CD1c-positive myeloid dendritic cell (primary cell): ENCODE results near the gene C16orf87.

Source experiments
- DNase-seq: peaks from one replicate; pipeline ENCODE4 v3.0.0-alpha.2; 2016; ENCODE audit errors: extremely low spot score

The C16orf87 gene

DNA sequence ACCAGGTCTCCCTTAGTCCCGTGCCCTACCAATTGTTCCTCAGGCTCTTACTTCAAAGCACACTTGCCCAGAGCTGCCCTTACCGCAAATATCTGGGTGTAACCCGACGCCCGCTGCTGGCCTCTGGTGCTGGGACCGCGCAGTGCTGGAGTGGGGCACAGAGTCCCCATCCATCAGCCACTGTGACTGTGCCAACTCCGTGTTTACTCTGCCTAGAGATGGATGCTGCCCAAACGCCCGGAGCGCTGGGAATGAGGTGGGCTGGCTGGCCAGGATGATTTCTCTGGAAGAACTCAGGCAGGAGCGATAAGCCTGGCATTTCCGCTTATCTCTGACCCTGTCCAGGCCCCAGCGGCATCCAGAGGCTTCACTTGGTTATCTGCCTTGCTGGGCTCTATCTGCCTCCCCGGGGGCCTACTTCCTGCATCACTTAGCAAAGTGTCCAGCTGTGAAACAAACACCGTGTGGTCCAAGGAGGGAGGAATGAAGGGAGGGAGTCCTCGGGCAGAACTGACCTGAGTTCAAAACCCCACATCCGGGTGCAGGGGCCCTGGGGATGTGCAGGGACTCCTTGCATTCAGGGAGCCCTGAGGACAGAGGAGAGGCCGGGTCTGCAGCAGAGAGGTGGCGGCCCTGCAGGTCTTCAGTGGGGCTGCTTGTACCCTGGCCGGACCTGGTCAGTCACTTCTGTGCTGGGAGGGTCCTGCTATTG lies 73.5 kb downstream of the C16orf87 start:
- no peak for DNase-seq

DNA sequence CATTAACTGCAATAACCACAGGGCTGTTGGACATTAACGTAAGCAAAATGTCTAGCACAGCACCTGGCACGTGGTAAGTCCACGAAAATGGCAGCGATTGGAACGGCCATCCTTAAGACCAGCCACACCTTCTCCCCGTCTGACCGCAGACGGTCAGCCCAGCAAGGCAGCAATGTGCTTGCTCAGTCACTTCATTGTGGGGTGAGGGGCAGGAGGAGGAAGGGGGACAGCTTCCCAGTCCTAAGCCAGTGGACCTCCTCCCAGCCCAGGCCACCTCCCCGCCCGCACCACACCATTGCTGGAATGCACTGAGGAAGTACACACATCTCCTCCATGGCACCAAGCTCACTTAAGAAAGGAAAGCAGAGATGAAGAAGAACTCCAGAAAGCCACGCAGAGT lies 74.2 kb downstream of the C16orf87 start:
- no peak for DNase-seq

DNA sequence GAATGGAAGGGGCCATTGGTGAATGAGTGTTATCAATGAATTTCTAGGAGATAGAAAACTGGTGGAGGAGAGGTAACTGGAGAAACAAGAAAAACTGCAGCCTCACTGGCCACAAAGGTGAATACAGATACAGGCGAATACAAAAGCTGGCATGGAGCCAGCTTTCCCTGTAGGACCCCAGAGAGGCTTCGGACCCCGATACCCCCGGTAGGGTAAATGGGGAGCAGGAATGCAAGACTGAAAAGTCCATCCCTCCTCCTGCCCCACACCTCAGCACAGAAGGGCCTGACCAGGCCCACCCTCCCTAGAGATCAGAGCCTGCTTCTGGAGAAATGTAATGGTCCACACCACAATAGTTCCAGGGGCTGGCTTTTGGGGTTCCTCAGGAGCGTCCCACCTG lies 78.0 kb downstream of the C16orf87 start:
- DNase-seq: no peak

DNA sequence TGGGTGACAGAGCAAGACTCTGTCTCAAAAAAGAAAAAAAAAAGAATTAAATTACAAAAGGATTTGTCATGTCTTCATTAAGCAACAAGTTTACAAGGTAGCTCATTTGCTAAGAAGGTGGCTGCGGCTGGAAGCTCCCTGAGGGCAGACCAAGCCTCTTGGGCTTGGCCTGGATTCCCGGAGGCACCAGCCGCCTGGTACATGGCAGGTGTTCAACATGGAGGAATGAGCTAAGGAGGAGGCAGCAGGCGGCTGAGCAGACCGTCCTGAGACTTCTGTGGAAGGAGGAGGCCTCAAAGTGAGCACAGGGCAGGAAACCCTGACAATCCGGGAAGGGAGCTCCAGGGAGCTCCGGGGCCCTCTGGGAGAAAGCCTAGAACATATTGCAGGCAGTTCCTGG lies 79.6 kb downstream of the C16orf87 start:
- DNase-seq: no peak

DNA sequence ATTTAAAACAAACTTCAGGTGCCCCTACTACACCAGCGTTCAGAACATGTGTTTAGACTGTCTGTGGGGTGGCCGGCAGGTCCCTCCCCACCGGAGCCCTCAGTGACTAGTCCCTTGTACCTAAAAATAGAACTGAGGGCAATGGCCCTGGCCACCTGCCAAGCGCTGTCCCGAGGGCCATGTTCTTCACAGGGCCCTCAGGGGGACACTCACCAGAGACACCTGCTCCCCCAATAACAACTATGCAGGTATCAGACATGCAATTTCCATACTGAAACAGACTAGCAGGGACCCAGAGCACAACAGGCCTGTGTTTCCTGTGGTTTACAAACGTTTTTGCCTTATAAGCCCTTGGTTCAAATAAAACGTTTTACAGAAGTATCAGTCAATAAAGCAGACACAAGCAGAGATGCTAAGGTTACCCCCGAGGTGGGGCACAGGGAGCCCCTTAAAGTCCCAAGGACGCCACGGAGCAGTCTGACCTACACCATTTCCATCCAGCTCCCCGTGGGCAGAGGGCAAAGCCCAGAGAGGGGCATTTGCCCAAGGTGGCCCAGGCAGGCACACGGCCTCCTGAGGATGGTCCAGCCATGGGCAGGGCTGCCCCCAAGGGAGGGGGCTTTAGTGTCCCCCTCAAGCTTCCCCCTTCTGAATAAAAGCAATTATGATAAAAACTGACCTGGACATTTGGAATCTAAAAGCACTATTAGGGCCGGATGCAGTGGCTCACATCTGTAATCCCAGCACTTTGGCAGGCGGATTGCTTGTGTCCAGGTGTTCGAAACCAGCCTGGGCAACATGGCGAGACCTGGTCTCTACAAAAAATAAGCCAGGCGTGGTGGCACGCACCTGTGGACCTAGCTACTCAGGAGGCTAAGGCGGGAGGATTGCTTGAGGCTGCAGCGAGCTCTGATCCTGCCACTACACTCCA lies 81.9 kb downstream of the C16orf87 start:
- DNase-seq: no peak

DNA sequence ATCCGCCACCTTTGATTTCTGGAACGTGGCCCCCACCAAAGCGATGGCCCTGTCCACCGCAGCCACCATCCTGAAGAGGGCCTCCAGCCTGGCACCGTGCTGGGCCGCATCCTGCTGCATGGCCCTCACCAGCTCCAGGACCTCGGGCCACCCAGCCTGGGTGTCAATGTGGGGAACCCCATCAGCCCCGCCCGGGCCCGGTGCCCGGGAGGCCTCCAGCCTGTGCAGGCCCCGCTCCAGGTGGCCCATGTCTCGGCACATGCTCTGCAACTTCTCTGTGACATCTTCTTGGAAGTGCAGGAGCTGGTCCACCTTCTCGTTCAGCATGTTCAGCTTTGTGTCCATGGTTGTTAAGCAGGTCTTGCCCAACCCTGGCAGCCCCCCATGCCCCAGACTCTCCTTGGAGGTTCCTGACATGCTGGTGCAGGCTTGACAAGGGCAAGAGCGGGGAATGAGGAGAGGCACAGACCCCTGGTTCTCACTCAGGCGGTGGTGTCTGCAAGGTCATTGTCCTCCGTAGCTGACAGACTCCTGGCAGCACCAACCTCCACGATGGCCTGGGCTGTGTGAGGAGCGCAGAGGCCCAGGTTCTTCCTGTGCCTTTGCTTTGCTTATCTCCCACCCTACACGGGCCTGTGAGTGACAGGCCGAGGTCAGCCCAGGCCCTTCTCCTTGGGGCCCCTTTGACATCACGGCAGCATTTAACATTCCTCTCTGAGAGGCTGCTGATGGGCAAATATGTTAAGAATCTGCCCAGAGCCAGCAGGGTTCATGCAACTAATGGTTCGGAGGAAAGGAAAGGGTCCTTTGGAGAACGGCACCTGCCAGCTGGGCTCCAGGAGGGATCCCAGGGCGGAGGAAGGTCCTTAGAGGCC lies 83.0 kb downstream of the C16orf87 start, which contains the start of gene MYLK3:
Gene MYLK3, minus strand, starts transcription at position 568 of the 875 bp plus-strand sequence. Its CDS starts 151 bp downstream, at position 417.
- no peak for DNase-seq

DNA sequence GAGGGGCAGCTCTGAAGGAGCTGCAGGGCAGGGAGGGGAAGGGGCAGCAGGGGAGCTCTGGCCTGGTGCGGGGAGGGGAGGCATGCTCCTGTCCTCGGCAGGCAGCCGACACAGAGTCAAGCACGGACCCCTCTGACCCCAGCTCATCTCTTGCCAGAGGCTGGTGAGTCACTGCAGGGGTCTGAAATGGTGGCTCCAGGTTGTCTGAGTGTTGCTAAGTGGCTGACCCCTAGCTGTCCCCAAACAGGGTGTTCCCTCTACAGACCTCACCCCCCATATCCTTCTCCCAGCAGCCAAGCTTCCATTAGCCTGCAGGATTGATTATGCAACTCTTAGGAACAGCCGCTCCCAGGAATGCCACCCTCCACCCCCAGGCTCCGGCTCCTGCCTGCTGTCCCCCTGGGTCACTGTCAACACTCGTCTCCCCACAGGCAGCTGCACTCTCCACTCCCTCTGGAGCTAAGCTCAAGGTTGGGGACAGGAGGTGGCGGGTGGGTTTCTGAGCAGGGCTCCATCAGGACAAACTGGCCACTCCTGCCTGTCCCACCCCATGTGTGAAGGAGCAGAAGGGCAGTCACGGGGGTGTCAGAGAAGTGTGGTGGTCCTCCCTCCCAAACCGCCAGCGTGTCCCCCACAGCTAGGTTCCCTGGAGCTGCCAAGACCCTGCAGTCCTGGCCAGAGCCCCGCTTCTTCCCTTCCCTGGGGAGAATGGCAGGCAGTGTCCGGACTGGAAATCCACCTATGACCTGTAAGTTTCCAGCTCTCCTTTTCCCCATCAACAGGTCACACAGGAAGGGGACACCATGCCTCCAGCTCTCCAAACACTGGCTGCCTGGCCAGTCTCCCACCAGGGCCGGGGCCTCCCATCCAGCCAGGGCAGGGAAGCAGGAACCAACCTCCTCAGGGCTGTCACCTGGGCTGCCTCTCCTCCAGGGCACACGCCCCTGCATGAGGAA lies 83.9 kb downstream of the C16orf87 start:
- DNase-seq: no peak
